Activated naive CD4-positive, alpha-beta T cell (primary cell): ENCODE results near the gene SMIM8.
"Not testable (repeated sequence)": the region's sequence is repeated elsewhere in the genome, so short reads cannot be mapped to it uniquely, and the experiment has no call there.

Experiments
- DNase-seq, 4 experiments: peaks; one replicate each; lab custom pipeline; 2025; lab: John Stamatoyannopoulos, UW

The SMIM8 gene

GRCh38 chr6:87322304-87323212 lies at the start of gene SMIM8:
TSS of gene SMIM8 (plus strand) at chr6:87322588. CDS start at chr6:87337032, 14,444 bp downstream.
- peak; percentile 57 to 85 (median 68) for DNase-seq

- no peak for DNase-seq
These were observed 47.6 kb upstream of the SMIM8 start for GRCh38 chr6:87274660-87275274.

- DNase-seq: no peak
These were observed 45.8 kb upstream of the SMIM8 start for GRCh38 chr6:87276624-87277023.

GRCh38 chr6:87277123-87277522 lies 45.3 kb upstream of the SMIM8 start:
- DNase-seq: no peak

GRCh38 chr6:87279196-87279595 lies 43.2 kb upstream of the SMIM8 start:
- DNase-seq: no peak

GRCh38 chr6:87281426-87281825 lies 41.0 kb upstream of the SMIM8 start:
- no peak for DNase-seq

- DNase-seq: no peak
These were observed 39.6 kb upstream of the SMIM8 start for GRCh38 chr6:87282743-87283142.

- DNase-seq: no peak
These were observed 38.9 kb upstream of the SMIM8 start for GRCh38 chr6:87283461-87283860.

GRCh38 chr6:87287251-87287650 lies 35.1 kb upstream of the SMIM8 start:
- no peak for DNase-seq

GRCh38 chr6:87289571-87289970 lies 32.8 kb upstream of the SMIM8 start:
- no peak for DNase-seq

- DNase-seq: no peak
These were observed 30.5 kb upstream of the SMIM8 start for GRCh38 chr6:87291883-87292282.

- no peak for DNase-seq
These were observed 28.9 kb upstream of the SMIM8 start for GRCh38 chr6:87293526-87293925.

GRCh38 chr6:87297119-87297518 lies 25.3 kb upstream of the SMIM8 start:
- no peak for DNase-seq

GRCh38 chr6:87301277-87301676 lies 21.1 kb upstream of the SMIM8 start:
- not testable (repeated sequence) for DNase-seq

- no peak for DNase-seq
These were observed 13.4 kb upstream of the SMIM8 start for GRCh38 chr6:87308970-87309369.

- DNase-seq: no peak
These were observed 9.5 kb upstream of the SMIM8 start for GRCh38 chr6:87312860-87313259.

- DNase-seq: no peak
These were observed 7.3 kb upstream of the SMIM8 start for GRCh38 chr6:87315071-87315470.

- no peak for DNase-seq
These were observed 3.0 kb upstream of the SMIM8 start for GRCh38 chr6:87319271-87319987.

- DNase-seq: not testable (repeated sequence)
These were observed 1.5 kb downstream of the SMIM8 start for GRCh38 chr6:87323880-87324279.

- DNase-seq: no peak
These were observed 8.6 kb downstream of the SMIM8 start for GRCh38 chr6:87330961-87331360.

GRCh38 chr6:87333033-87333432 lies 10.6 kb downstream of the SMIM8 start:
- DNase-seq: no peak

GRCh38 chr6:87333591-87334181 lies 11.3 kb downstream of the SMIM8 start:
- DNase-seq: no peak
